ENCODE data around the gene KCND3.

GRCh38 chr1:111992476-111992875 lies 3.0 kb upstream of the KCND3 start:
- no peak for TF ChIP-seq CTCF (IDR thresholded peaks at IDR 0.05)
- no peak for TF ChIP-seq POLR2A (IDR thresholded peaks at IDR 0.05)

Measured in Peyer's patch (tissue), 4 donors.